OCI-LY1 (cell line): Measurements from ENCODE around the gene MRTO4.

Source experiments
- H2AFZ ChIP-seq: fragments of 200-600 bp; sonication (generic), shearing (Covaris generic); 2 replicates; pipeline ENCODE4 v1.6.0; 2014; ENCODE audit warnings: antibody characterized with exemption, mild to moderate bottlenecking, low read length
- H3F3A ChIP-seq: fragments of 200-600 bp; sonication (generic), shearing (Covaris generic); 2 replicates; pipeline ENCODE4 v1.6.0; 2014; ENCODE audit warnings: mild to moderate bottlenecking, antibody characterized with exemption, low read length, moderate library complexity; ENCODE audit not compliant: insufficient read depth
- H3K27ac ChIP-seq: fragments of 200-600 bp; sonication (generic); 2 replicates; pipeline ENCODE4 v1.5.1; 2014; ENCODE audit warnings: low read length, mixed run types, mild to moderate bottlenecking, low read depth; ENCODE audit not compliant: poor library complexity, severe bottlenecking
- H3K27me3 ChIP-seq: fragments of 200-600 bp; sonication (generic); 2 replicates; pipeline ENCODE4 v1.6.0; 2014; ENCODE audit warnings: antibody characterized with exemption, mild to moderate bottlenecking, low read length, moderate library complexity; ENCODE audit not compliant: insufficient read depth
- H3K36me3 ChIP-seq: fragments of 200-600 bp; sonication (generic); 2 replicates; pipeline ENCODE4 v1.6.1; 2014; ENCODE audit warnings: mild to moderate bottlenecking, antibody characterized with exemption, low read length, moderate library complexity, mixed read lengths; ENCODE audit not compliant: insufficient read depth
- H3K4me1 ChIP-seq: fragments of 200-600 bp; sonication (generic); 2 replicates; pipeline ENCODE4 v1.5.1; 2014; ENCODE audit warnings: mild to moderate bottlenecking, low read length, moderate library complexity; ENCODE audit not compliant: insufficient read depth, severe bottlenecking
- H3K4me2 ChIP-seq: fragments of 200-600 bp; sonication (generic), shearing (Covaris generic); 2 replicates; pipeline ENCODE4 v1.6.1; 2014; ENCODE audit warnings: low read length
- H3K4me3 ChIP-seq: fragments of 200-600 bp; sonication (generic); 2 replicates; pipeline ENCODE4 v1.5.1; 2014; ENCODE audit warnings: low read length, low read depth, mild to moderate bottlenecking, mixed read lengths; ENCODE audit not compliant: poor library complexity, severe bottlenecking
- H3K79me2 ChIP-seq: fragments of 200-600 bp; shearing (Covaris generic); 2 replicates; pipeline ENCODE4 v1.6.1; 2016; ENCODE audit warnings: mixed run types, low read length, mixed read lengths; ENCODE audit not compliant: insufficient read depth
- H3K9ac ChIP-seq: fragments of 200-600 bp; sonication (generic), shearing (Covaris generic); 2 replicates; pipeline ENCODE4 v1.6.1; 2014; ENCODE audit warnings: mild to moderate bottlenecking, low read length, mixed read lengths
- H3K9me2 ChIP-seq: fragments of 200-600 bp; sonication (generic), shearing (Covaris generic); 2 replicates; pipeline ENCODE4 v1.6.1; 2014; ENCODE audit warnings: low read depth, mild to moderate bottlenecking, low read length, mixed read lengths
- H3K9me3 ChIP-seq: fragments of 200-600 bp; shearing (Covaris generic); 2 replicates; pipeline ENCODE4 v1.6.1; 2014; ENCODE audit warnings: low read length, mixed read lengths
- H4K20me1 ChIP-seq: fragments of 200-600 bp; sonication (generic), shearing (Covaris generic); 2 replicates; pipeline ENCODE4 v1.6.0; 2016; ENCODE audit warnings: mild to moderate bottlenecking, low read length; ENCODE audit not compliant: insufficient read depth
- EZH2 ChIP-seq: fragments of 200-600 bp; sonication (generic), shearing (Covaris generic); IDR thresholded peaks from 2 replicates; pipeline ENCODE4 v1.8.0; 2017; ENCODE audit warnings: borderline replicate concordance, mixed run types, mild to moderate bottlenecking, antibody characterized with exemption, low read length, moderate library complexity, mixed read lengths
- TF ChIP-seq, protein P1 (sequence below): fragments of 200-600 bp; sonication (generic), shearing (Covaris generic); IDR thresholded peaks from 2 replicates; pipeline ENCODE4 v1.5.1; 2017; ENCODE audit warnings: mild to moderate bottlenecking, antibody characterized with exemption, low read length, moderate library complexity, mixed read lengths

MRTO4 gene

DNA sequence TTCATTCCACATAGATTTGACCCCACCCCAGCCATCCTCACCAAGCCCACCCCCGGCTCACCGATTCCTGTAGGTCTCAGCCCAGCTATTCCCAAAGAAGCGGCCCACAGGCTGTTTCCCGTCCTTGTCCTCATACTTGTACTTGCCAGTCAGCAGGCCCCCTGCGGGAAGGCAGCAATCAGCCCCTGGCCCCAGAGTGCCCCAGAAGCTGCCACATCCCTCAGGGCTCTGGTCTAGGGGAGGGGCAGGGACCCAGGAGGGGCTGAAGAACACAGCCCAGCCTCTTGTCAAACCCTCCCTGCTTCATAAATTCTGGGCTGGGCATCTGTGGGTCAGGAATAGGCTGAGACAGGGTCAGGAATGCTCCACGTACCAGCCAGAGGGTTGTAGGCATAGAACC, 55.3 kb downstream of the MRTO4 start:
- Histone ChIP-seq H3K9me3 (no peaks in the 10 kb centered on the region), H3K4me3 (no peak overlapping the region), H3F3A (no peaks in the 10 kb centered on the region), H3K4me1 (peaks cover 10% of the 10 kb centered on the region), H3K79me2 (no peaks in the 10 kb centered on the region), H3K27me3 (no peaks in the 10 kb centered on the region), H3K36me3 (peaks cover 60% of the 10 kb centered on the region), H3K4me2 (no peak overlapping the region), H4K20me1 (no peaks in the 10 kb centered on the region), H3K27ac (no peak overlapping the region), H3K9me2 (no peaks in the 10 kb centered on the region), H2AFZ (no peak overlapping the region), H3K9ac (no peak overlapping the region)
- TF ChIP-seq, protein P1, sequence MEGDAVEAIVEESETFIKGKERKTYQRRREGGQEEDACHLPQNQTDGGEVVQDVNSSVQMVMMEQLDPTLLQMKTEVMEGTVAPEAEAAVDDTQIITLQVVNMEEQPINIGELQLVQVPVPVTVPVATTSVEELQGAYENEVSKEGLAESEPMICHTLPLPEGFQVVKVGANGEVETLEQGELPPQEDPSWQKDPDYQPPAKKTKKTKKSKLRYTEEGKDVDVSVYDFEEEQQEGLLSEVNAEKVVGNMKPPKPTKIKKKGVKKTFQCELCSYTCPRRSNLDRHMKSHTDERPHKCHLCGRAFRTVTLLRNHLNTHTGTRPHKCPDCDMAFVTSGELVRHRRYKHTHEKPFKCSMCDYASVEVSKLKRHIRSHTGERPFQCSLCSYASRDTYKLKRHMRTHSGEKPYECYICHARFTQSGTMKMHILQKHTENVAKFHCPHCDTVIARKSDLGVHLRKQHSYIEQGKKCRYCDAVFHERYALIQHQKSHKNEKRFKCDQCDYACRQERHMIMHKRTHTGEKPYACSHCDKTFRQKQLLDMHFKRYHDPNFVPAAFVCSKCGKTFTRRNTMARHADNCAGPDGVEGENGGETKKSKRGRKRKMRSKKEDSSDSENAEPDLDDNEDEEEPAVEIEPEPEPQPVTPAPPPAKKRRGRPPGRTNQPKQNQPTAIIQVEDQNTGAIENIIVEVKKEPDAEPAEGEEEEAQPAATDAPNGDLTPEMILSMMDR: no peak
- TF ChIP-seq EZH2: no peak

DNA sequence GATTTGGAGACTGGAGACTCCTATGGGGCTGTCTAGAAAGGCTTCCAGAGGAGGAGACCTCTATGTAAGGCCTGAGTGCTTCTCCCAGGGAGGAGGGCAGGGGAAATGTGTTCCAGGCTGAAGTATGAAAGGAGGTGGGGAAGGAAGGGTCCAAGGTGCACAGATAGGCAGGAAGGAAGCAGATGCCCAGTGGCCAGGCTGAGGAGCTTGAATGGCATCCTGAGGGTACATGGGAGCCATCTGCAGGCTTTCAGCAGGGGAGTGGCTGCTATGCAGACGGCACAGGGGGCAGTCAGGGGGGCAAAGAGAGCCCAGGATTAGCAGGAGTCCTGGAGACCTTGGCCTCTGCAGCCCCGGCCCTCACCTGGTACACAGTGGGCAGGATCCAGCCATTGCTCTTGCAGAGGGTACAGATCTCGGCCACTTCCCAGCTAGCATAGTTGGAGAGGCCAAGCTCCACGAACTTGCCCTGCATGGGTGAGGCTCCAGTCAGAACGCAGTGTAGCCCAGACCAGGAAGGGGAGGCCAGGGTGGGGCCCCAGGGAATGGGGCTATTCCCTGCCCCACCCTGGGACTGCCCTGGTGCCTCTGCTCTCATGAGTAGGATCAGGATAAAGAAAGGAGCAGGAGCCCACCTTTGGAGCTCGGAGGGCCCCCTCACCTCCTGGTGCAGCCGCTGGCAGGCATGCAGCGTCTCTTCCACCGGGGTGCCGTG, 56.3 kb downstream of the MRTO4 start:
- Histone ChIP-seq H3K4me3 (no peak overlapping the region), H3K9ac (no peak overlapping the region), H3F3A (no peaks in the 10 kb centered on the region), H3K4me1 (peaks cover 17% of the 10 kb centered on the region), H3K79me2 (no peaks in the 10 kb centered on the region), H3K27me3 (no peaks in the 10 kb centered on the region), H3K27ac (no peak overlapping the region), H3K4me2 (no peak overlapping the region), H2AFZ (no peak overlapping the region), H3K9me3 (no peaks in the 10 kb centered on the region), H3K36me3 (peaks cover 52% of the 10 kb centered on the region), H4K20me1 (no peaks in the 10 kb centered on the region), H3K9me2 (no peaks in the 10 kb centered on the region)
- no peak for TF ChIP-seq EZH2
- TF ChIP-seq, protein P1: no peak

DNA sequence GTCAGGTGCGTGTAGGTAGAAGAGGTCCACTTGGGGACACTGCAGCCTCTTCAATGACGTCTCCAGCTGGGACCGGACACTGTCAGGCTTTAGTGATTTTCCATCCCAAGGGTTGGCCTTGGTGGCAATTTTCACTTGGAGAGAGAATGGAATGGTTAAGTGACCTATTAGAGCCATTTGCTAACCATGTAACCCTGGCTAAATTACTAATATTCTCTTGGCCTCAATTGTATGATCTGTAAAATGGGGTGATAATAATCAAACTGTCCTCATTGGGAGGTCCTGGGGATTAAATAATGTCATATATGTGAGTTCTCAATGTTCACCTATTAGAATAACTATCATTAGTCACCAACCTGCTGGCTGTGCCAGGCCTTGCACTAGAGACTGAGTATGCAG, 56.9 kb downstream of the MRTO4 start:
- H3K9me2 ChIP-seq: no peaks in the 10 kb centered on the region
- no peaks in the 10 kb centered on the region for H3F3A ChIP-seq
- H3K4me2 ChIP-seq: no peak overlapping the region
- H3K4me3 ChIP-seq: no peak overlapping the region
- H3K4me1 ChIP-seq: peaks cover 22% of the 10 kb centered on the region
- peaks cover 46% of the 10 kb centered on the region for H3K36me3 ChIP-seq
- H2AFZ ChIP-seq: no peak overlapping the region
- H3K27ac ChIP-seq: no peak overlapping the region
- TF ChIP-seq, protein P1: no peak
- TF ChIP-seq EZH2: no peak
- H3K79me2 ChIP-seq: no peaks in the 10 kb centered on the region
- H3K9me3 ChIP-seq: no peaks in the 10 kb centered on the region
- H3K27me3 ChIP-seq: no peaks in the 10 kb centered on the region
- no peaks in the 10 kb centered on the region for H4K20me1 ChIP-seq
- no peak overlapping the region for H3K9ac ChIP-seq
